HG03571 (cell line): ENCODE results near the gene MYO1E.
"Not testable (repeated sequence)": the region's sequence is repeated elsewhere in the genome, so short reads cannot be mapped to it uniquely, and the experiment has no call there.

ENCODE experiments used
- ATAC-seq: cut with Tn5 transposase; IDR thresholded peaks from one replicate; pipeline ENCODE4 v1.9.1; 2021; ENCODE audit not compliant: unreplicated experiment

The MYO1E gene

GRCh38 chr15:59388670-59389069, 16.0 kb upstream of the MYO1E start:
- ATAC-seq, result no peak

DNA sequence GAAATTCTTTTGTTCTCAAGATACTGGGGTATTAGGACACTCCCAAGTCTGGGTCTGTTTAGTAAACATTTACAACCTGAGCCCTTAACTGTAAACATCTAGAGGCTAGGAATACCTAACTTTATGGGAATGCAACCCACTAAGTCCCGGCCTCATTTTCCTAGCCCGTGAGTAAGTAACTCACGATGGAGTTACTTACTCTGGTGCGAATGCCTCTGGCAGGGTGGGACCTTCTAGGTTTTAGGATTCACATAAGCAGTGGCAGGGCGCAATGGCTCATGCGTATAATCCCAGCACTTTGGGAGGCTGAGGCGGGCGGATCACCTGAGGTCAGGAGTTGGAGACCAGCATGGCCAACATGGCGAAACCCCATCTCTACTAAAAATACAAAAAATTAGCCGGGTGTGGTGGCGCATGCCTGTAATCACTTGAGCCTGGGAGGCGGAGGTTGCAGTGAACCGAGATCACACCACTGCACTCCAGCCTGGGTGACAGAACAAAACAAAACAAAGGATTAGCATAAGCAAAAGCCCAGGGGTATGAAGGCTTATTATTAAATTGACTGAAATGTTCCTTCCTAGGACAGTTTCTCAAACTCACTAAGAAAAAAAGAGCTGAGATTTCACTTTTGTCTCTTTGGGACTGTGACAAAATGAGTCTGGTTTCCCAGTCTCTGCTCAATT, 14.7 kb upstream of the MYO1E start:
- not testable (repeated sequence) for ATAC-seq

- no peak for ATAC-seq
These were observed 12.5 kb upstream of the MYO1E start for GRCh38 chr15:59385171-59385570.

DNA sequence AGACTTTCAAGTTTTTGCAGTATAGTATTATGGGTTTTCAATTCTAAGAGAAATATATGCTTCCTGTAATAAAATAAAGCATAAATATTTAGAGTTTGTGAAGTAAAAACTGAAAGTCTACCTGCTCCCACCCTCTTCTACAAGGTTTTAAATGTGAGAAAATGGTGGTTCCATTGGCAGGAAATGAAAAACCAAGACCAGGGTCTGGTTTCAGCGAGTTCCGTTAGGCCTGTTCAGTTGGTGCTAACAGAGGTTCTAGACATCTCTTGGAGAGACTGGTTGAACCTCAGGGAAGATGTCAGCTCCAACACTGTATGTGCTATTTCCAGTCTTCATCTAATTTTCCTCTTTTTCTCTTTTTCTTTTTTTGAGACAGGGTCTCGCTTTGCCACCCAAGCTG, 11.8 kb upstream of the MYO1E start:
- no peak for ATAC-seq

DNA sequence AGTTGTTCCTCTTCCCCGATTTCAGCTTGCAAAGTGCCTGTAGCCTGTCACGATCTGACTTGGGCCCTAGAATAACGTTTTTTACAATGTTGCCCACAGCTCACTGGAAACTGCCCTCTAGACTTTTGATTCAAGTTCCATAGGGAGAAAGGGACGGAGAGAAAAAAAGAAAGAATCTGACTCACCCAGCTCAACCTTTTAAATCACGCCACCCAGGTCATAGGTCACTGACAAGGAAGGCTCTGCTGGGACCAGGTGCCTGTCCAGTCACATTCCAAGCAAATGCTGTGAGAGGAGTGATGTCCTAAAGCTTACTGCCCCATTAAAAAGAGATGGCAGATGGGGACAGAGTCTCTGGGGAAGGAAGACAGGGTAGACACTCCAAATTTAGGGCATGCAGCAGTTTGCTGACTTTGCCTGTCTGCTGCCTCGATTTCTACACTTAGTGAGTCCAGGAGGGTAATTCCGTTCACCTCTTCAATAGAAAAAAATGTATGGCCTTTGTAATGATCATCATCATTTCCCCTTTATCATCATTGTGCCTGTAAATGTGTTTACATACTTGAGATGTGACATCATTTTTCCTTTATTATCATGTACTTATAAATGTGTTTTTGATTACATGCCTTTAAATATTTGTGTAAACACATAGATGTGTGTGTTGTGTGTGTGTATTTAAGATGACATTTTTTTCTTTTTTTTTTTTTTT, 8.4 kb upstream of the MYO1E start:
- ATAC-seq, result no peak

- ATAC-seq, result no peak
These were observed 6.9 kb upstream of the MYO1E start for GRCh38 chr15:59379531-59379930.

DNA sequence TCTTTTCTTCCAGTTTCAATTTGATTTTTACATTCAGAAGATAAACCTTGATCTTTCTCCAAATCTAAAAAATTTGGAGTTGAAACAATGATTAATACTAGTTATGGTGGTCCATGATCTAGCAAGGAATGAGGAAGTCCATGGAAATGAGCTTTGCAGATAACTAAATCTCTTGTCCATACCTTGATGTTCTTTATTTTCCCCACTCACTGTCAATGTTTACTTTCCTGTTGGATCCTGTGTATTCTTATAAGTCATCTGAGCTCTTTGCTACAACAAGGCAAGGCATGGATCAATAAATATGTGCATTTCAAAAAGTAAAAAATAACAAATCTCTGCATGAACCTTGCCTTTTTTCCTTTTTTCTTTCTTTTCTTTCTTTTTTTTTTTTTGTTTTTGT, 6.2 kb upstream of the MYO1E start:
- no peak for ATAC-seq

- ATAC-seq, result no peak
These were observed 5.3 kb upstream of the MYO1E start for GRCh38 chr15:59377924-59378323.

- no peak for ATAC-seq
These were observed 4.1 kb upstream of the MYO1E start for GRCh38 chr15:59376733-59377132.

- ATAC-seq, result no peak
These were observed 544 bp upstream of the MYO1E start for GRCh38 chr15:59373215-59373614.

DNA sequence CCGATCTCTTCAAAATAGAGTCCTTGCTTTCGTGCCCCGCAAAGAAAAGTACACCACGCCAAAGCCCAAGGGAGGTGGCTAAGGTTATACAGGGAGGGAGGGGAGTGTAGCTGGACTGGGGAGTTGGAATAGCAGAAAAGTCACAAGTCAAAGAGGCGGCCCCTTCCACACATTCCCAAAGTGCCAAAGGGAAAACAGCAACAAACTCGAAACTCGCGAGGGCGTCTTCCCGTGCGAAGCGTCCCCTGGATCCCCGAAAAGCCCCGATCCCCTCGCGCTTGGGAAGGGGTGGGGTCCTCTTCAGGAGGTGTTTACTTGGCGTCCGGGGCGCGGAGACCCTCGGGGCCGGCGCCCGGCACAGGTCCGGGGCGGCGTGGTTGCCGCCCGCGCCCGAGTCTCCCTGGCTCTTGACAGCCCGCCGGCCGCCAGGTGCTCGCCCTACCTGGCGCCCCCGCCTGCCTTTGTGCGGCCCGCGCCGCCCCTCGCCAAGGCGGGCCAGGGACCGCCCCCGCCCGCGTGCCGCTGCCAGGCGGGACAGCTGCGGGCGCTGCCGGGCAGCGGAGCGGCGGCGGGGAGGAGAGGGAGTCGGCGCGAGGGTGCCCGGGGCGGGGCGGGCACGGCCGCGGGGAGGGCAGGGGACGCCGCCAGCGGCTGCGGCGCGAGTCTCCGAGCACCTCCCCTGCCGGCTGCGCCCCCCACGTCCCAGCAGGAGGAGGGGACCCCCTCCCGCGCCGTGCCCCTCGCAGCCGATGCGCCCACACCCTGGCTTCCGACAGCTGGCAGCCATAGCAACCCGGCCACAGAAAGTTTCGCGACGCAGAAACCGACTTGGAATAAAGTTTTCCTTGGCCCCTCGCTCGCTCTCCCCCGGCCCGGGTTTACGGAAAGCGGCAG, 966 bp downstream of the MYO1E start:
- ATAC-seq, result no peak

DNA sequence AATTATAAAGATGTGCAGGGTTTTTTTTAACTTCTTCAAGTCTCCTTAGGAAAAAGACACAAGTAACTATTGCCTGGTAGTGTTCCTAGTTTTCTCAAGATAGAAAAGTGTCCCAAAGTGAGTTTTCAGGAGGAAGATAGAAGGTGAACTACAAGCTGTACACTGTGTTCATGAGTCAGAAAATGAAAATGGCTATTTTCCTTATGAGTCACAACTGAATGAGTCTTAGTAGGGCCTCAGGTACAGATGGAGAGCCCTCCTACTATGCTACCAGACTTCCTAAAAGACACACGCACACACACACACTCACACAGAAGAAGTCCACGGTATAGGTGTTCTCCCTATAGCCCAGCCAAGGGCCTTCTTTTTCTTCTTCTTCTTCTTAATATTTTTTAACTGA, 3.1 kb downstream of the MYO1E start:
- no peak for ATAC-seq

- no peak for ATAC-seq
These were observed 5.6 kb downstream of the MYO1E start for GRCh38 chr15:59367022-59367451.

DNA sequence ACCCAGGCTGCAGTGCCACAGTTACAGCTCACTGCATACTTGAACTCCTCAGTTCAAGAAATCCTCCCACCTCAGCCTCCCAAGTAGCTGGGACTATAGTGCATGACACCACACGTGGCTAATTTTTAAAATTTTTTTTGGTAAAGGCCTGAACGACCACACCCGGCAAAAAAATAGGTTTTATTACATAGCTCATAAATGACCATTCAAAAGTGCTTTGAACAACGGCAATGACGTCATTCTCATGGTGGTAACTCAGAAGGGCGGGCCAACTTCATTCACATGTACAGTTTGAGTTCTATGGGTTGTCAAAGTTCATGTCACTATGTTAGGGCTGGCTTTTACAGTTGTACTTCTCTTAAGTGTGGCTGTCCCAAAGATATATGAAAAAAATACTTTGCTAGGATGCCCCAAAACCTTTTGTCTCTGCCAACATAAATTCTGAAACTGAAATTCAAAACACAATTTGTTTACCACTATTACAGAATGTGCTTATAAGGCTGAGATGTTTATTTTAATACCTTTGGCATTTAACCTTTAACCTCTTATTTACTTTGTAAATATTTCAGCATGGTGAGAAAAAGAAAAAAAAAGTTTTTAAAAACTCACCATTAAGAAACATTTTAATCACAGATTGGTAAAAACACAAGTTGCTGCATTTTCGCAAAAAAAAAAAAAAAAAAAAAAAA, 6.2 kb downstream of the MYO1E start:
- ATAC-seq, result no peak

DNA sequence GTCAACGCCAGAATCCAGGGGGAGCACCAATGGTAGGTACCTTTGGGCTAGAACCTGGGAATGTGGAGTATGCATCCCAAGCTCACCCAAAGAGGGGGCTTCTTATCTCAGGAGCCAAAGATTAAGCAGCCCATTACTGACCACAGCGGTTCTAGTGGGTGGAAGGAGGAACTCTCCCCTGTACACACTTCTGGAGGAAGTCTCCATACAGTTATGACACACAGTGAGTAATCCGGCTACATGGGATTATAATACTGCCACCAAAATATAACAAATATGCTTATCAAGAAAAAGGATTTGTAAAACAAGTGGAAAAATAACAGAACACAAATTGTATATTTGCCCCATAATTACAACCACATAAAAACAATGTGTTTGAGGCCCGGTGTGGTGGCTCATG, 8.4 kb downstream of the MYO1E start:
- ATAC-seq, result no peak

- no peak for ATAC-seq
These were observed 10.3 kb downstream of the MYO1E start for GRCh38 chr15:59362331-59362730.

- ATAC-seq, result no peak
These were observed 11.8 kb downstream of the MYO1E start for GRCh38 chr15:59360896-59361295.

GRCh38 chr15:59360305-59360704, 12.4 kb downstream of the MYO1E start:
- no peak for ATAC-seq

DNA sequence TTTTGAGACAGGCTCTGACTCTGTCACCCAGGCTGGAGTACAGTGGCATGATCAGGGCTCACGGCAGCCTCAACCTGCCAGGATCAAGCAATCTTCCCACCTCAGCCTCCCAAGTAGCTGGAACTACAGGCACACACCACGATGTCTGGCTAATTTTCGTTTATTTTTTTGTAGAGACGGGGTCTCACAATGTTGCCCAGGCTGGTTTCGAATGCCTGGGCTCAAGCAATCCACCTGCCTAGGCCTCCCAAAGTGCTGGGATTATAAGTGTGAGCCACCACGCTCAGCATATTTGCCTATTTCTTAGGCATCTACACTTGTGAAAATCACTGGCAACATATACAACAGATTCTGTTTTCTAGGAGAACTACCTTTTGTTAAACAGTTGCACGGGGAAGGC, 16.9 kb downstream of the MYO1E start:
- no peak for ATAC-seq

DNA sequence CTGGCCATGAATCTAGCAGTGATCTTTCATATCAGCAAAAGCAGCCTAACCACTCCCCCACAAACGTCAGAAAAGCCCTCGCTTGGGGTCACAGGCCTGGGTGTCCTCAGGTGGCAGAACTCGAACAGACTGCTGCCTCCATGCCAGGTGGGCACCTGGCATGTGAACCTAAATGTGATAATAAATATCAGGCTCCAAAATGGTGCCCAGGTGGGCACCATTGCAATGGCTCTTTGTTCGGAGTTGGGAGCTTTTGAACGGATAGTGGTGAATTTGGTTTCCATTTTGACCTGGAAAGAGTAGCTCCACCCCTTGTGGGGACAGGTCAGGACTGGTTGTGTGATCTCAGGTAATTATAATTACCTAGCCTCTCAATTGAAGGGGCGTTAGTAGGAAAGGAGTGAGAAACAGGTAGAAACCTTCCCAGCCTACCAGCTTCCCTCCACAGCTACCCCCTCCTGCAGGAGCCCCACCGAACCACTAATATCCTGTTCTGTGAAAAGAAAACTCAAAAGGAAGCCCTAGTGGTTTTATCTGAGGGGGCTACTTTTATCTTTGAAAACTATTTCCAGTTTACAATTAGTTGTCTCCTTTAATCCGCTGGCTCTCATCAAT, 18.1 kb downstream of the MYO1E start:
- ATAC-seq, result no peak

DNA sequence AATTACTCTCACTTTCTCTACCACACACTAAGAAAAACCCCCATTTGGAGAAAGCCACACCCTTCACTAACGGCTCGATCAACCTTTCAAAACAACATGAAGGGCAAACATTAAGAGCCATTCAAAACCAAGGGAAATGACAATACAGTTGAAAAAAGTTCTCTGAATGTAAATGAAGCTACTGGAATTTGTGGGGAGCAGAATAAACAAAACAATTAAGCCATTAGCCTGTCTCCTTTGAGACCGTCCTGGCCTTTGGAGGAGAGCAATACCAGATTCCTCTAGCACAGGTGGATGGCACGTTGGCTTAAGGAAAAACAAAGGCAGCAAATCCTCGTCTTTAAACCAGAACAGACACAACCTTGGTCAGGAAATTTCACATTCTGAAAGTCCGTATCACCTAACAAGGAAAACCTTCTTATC, 18.7 kb downstream of the MYO1E start:
- ATAC-seq, result no peak
